GM10248 (cell line): ENCODE data around the gene CPNE8.

Experiments
- CTCF ChIA-PET: fragments of 300-600 bp; sonication (Branson Sonifier 250); formaldehyde crosslinking; extraction: SDS; loops from one replicate; lab custom pipeline; 2021; ENCODE audit warnings: antibody characterized with exemption; lab: Yijun Ruan, JAX
- POLR2A ChIA-PET: fragments of 350-650 bp; sonication (Branson Sonifier 250); formaldehyde crosslinking; extraction: SDS; loops from one replicate; lab custom pipeline; 2020; ENCODE audit warnings: antibody characterized with exemption; lab: Yijun Ruan, JAX
- DNase-seq: peaks from one replicate; pipeline ENCODE4 v3.0.0; 2012; ENCODE audit errors: extremely low spot score
- CTCF ChIP-seq: IDR thresholded peaks from 2 replicates; pipeline ENCODE4 v1.5.1; 2012; ENCODE audit warnings: mild to moderate bottlenecking, low read depth; ENCODE audit errors: extremely low read depth, missing control alignments, control extremely low read depth

Gene CPNE8

GRCh38 chr12:38889297-38889815 lies 16.0 kb downstream of the CPNE8 start:
- CTCF ChIA-PET: interaction anchor here (1.6 to 1.8 kb wide), 2 partner anchors 12 to 17 kb away, joined by 4 to 10 read pairs; partner anchors contain the start of gene CPNE8
- no peak for TF ChIP-seq CTCF
- DNase-seq: no peak
- POLR2A ChIA-PET: no interaction called here

DNA sequence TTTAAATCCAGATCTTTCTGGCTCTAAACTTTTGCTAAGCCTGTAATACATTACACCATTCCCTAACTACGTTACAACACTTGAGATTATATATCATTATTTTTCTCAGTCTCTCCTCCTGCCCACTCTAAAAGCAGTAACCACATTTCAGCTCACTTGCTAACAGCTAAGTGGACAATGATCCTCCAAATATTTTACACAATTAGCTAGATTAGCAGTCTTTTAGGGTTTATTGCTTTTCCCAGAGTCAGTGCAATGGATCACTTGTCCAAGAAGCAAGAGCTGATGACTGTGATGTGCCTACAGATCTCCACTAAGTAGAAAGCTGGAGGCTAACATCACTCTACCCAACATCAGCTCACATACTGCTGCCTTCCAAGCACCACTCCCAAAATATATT lies 17.6 kb downstream of the CPNE8 start:
- POLR2A ChIA-PET: interaction anchor here (0.6 kb wide), 1 partner anchor 201 kb away, joined by 3 read pairs; no protein-coding TSS in a partner anchor
- no peak for DNase-seq
- CTCF ChIA-PET: interaction anchor here (1.2 to 2.0 kb wide), 3 partner anchors 8 to 18 kb away, joined by 3 to 7 read pairs (median 6); partner anchors contain the start of gene CPNE8
- no peak for TF ChIP-seq CTCF

DNA sequence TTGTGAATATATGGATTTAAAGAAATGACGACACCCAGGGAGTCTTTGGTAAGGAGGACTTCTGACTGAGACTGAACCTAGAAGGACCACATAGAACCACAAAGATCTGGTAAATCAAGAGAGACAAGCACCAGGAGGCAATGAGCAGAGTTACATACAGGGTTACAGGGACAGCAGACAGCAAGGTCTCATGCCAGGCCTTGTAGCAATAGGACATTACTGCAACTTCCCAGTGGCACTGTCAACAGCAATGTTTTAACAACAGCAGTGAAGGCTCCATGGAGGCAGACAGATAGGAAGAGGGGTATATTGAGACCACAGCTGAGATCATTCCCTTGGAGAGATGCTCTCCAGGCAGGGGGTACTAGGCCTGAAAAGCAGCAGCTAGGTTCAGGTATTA lies 18.5 kb downstream of the CPNE8 start:
- no peak for DNase-seq
- no peak for TF ChIP-seq CTCF
- ChIA-PET POLR2A (no interaction called here), CTCF (interaction anchor here (1.2 to 2.0 kb wide), 3 partner anchors 9 to 19 kb away, joined by 3 to 7 read pairs (median 6); partner anchors contain the start of gene CPNE8)

DNA sequence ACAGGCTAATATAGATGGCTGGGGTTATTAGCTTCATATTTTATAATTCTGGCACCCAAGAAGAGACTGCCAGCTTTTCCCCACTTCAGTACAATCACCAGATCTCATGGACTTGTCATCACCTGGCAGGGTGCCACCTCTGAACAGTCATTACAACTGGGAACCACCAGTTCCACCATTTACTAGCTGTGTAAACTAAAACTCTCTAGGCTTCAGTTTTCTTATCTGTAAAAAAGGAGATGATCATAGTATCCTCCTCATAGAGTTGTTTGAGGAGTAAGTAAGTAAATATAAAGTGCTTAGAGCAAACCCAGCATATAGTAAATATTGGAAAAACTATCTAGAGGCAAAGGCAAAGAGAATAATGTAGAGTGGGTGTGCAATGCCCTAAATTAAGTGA lies 19.3 kb downstream of the CPNE8 start:
- ChIA-PET CTCF (interaction anchor here (1.8 to 2.1 kb wide), 2 partner anchors 9 to 21 kb away, joined by 6 to 10 read pairs; no protein-coding TSS in a partner anchor), POLR2A (no interaction called here)
- no peak for DNase-seq
- no peak for TF ChIP-seq CTCF

DNA sequence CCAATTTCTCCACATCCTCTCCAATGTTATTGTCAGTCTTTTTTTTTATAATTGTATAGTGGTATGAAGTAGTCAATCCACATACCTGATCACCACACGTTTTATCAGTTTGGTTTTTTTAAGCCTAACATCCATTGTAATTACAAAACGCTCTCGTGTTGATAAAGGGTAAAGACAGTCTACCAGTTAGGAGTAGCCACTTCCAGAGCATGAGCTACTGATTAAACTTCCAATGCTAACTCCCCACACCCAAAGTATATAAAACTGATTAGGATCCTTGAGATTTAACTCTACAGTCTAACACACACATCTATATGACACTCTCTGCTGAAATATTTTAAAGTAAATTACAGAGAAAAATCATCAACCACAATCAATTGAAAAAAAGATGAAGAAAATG lies 20.7 kb downstream of the CPNE8 start:
- no peak for DNase-seq
- ChIA-PET CTCF (interaction anchor here (0.8 to 2.1 kb wide), 4 partner anchors 10 to 35 kb away, joined by 3 to 10 read pairs (median 4); no protein-coding TSS in a partner anchor), POLR2A (no interaction called here)
- no peak for TF ChIP-seq CTCF

DNA sequence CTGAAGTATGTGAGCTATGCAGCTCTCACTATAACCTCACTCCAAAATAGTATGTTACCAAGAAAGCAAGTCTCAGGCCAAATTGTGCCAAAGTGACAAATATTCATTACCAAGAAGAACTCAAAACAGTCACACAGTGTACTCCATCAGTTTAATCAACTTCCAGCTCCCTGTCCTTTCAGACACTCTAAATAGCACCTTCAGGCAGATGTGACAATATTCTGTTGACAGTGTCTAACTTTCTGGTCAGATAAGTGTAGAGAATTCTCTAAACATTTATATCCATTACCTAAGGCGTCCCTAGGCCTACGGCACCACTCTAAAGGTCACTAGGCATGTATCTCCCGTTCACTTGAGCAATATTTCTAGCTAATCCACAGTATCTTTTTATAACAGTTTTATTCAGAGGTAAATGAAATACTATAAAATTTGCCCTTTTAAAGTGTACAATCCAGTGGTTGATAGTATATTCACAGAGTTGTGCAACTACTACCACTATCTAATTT lies 21.7 kb downstream of the CPNE8 start:
- DNase-seq: no peak
- ChIA-PET CTCF (interaction anchor here (0.6 to 2.2 kb wide), 5 partner anchors 9 to 226 kb away, joined by 3 to 9 read pairs (median 3); partner anchors contain the start of gene CPNE8), POLR2A (no interaction called here)
- no peak for TF ChIP-seq CTCF
